Endothelial cell of umbilical vein (primary cell): Measurements from ENCODE around the gene NRCAM. TPM values are rescaled to one million over a fixed set of nuclear protein-coding genes. Genes with fewer than 3 reads are reported as not detected.
A peak's percentile ranks its signal among the peaks of the same experiment; 100 is the strongest.

ENCODE experiments used
- BruUV-seq: library from RNA; stranded (reverse); fragments of 400-500 nt; replicated peaks from 2 replicates; lab custom pipeline; 2021; lab: Mats Ljungman, UMichigan
- CTCF ChIA-PET: fragments of 300-600, 350-600 bp; sonication (Branson Sonifier 250); formaldehyde crosslinking; loops from one replicate; lab custom pipeline; 2021; ENCODE audit warnings: antibody characterized with exemption, inconsistent platforms; lab: Charles Lee
- POLR2A ChIA-PET: fragments of 300-600, 350-600 bp; sonication (Branson Sonifier 250); formaldehyde crosslinking; loops from one replicate; lab custom pipeline; 2021; ENCODE audit warnings: antibody characterized with exemption, inconsistent platforms; lab: Charles Lee
- DNase-seq: peaks from one replicate; pipeline ENCODE4 v3.0.0-alpha.2; 2011; ENCODE audit warnings: low read depth, low spot score
- FAIRE-seq: peaks from 2 replicates; lab custom pipeline; 2011; peaks lifted over from hg19 to GRCh38; lab: Jason Lieb, UNC
- H2AFZ ChIP-seq: 2 replicates; pipeline ENCODE4 v1.6.0; 2012; ENCODE audit warnings: low read depth, low read length, control low read depth, inconsistent platforms
- H3K27ac ChIP-seq: 2 replicates; pipeline ENCODE4 v1.5.1; 2011; ENCODE audit warnings: low read depth, mild to moderate bottlenecking, control low read depth, low read length, moderate library complexity; ENCODE audit not compliant: insufficient read depth
- H3K27me3 ChIP-seq, 2 experiments: 2 replicates each; pipeline versions ENCODE4 v1.6.0 to v1.6.1; 2011; ENCODE audit warnings: low read length in 2 of 2, mixed read lengths in 1 of 2; ENCODE audit not compliant: control insufficient read depth in 2 of 2, insufficient read depth in 2 of 2
- H3K36me3 ChIP-seq, 2 experiments: 2 replicates in 1 of 2; 3 replicates in 1 of 2; pipeline ENCODE4 v1.5.1; 2011; ENCODE audit warnings: low read length in 2 of 2, mild to moderate bottlenecking in 1 of 2, moderate library complexity in 1 of 2; ENCODE audit not compliant: control insufficient read depth in 2 of 2, insufficient read depth in 2 of 2; ENCODE audit errors: extremely low read depth in 1 of 2
- H3K4me1 ChIP-seq: 3 replicates; pipeline ENCODE4 v1.5.1; 2011; ENCODE audit warnings: mild to moderate bottlenecking, low read length; ENCODE audit not compliant: control insufficient read depth, insufficient read depth; ENCODE audit errors: extremely low read depth
- H3K4me2 ChIP-seq: 2 replicates; pipeline ENCODE4 v1.6.1; 2011; ENCODE audit warnings: low read length, control low read depth, mixed read lengths; ENCODE audit not compliant: insufficient read depth
- H3K4me3 ChIP-seq, 3 experiments: fragments of 200-600 bp in 1 of 3; sonication (generic), shearing (Covaris generic) in 1 of 3; replicated peaks in 1 of 3; 2 replicates each; pipeline ENCODE4 v1.5.1; 2011 to 2016; ENCODE audit warnings: control low read depth in 3 of 3, low read length in 3 of 3, mild to moderate bottlenecking in 2 of 3, inconsistent platforms in 1 of 3, low read depth in 1 of 3, moderate library complexity in 1 of 3; ENCODE audit not compliant: insufficient read depth in 1 of 3
- H3K79me2 ChIP-seq: 2 replicates; pipeline ENCODE4 v1.6.0; 2012; ENCODE audit warnings: low read length, inconsistent platforms; ENCODE audit not compliant: control insufficient read depth, insufficient read depth
- H3K9ac ChIP-seq: replicated peaks from 2 replicates; pipeline ENCODE3; 2011; ENCODE audit warnings: low read length, control low read depth; ENCODE audit not compliant: insufficient read depth; ENCODE audit errors: extremely low read depth
- H3K9me1 ChIP-seq: replicated peaks from 3 replicates; pipeline ENCODE4 v1.6.0; 2011; ENCODE audit warnings: mild to moderate bottlenecking, low read length; ENCODE audit not compliant: control insufficient read depth, insufficient read depth; ENCODE audit errors: extremely low read depth
- H3K9me3 ChIP-seq: replicated peaks from 2 replicates; pipeline ENCODE4 v1.5.1; 2012; ENCODE audit warnings: low read length, inconsistent platforms; ENCODE audit not compliant: control insufficient read depth, insufficient read depth
- H4K20me1 ChIP-seq: replicated peaks from 2 replicates; pipeline ENCODE3; 2011; ENCODE audit warnings: mild to moderate bottlenecking, low read length; ENCODE audit not compliant: control insufficient read depth, insufficient read depth; ENCODE audit errors: extremely low read depth
- CTCF ChIP-seq, 2 donors: IDR thresholded peaks; 1 replicate in 1 of 2; 2 replicates in 1 of 2; pipeline ENCODE4 v1.5.1; 2011; ENCODE audit warnings: low read length in 2 of 2, mild to moderate bottlenecking in 2 of 2, moderate library complexity in 2 of 2, control low read depth in 1 of 2, inconsistent platforms in 1 of 2, low read depth in 1 of 2; ENCODE audit not compliant: insufficient read depth in 1 of 2; ENCODE audit errors: extremely low read depth in 1 of 2
- EZH2 ChIP-seq: IDR thresholded peaks from 2 replicates; pipeline ENCODE4 v1.6.1; 2012; ENCODE audit warnings: borderline replicate concordance, low read depth, mild to moderate bottlenecking, moderate library complexity, low read length, inconsistent platforms; ENCODE audit not compliant: severe bottlenecking
- FOS ChIP-seq: IDR thresholded peaks from 2 replicates; pipeline ENCODE4 v1.6.1; 2011; ENCODE audit warnings: mild to moderate bottlenecking, low read length, moderate library complexity, borderline replicate concordance; ENCODE audit not compliant: insufficient read depth
- GATA2 ChIP-seq: IDR thresholded peaks from 2 replicates; pipeline ENCODE4 v1.7.0; 2011; ENCODE audit warnings: low read depth, mild to moderate bottlenecking, moderate library complexity, mixed read lengths, low read length; ENCODE audit not compliant: insufficient read length, insufficient read depth
- JUN ChIP-seq: IDR thresholded peaks from 2 replicates; pipeline ENCODE4 v1.6.1; 2011; ENCODE audit warnings: borderline replicate concordance, low read depth; ENCODE audit not compliant: insufficient read length, insufficient read depth
- MAX ChIP-seq: IDR thresholded peaks from 2 replicates; pipeline ENCODE4 v1.6.1; 2011; ENCODE audit not compliant: insufficient read depth, insufficient read length
- MYC ChIP-seq: IDR thresholded peaks from one replicate; pipeline ENCODE4 v1.6.1; 2011; ENCODE audit warnings: mild to moderate bottlenecking, low read depth, low read length
- POLR2A ChIP-seq: IDR thresholded peaks from 2 replicates; pipeline ENCODE4 v1.6.1; 2012; ENCODE audit warnings: low read depth, mild to moderate bottlenecking, control low read depth, low read length
- POLR2AphosphoS5 ChIP-seq: IDR thresholded peaks from 2 replicates; pipeline ENCODE4 v1.6.1; 2012; ENCODE audit warnings: low read depth, mild to moderate bottlenecking, control low read depth, low read length, moderate library complexity; ENCODE audit not compliant: insufficient read depth
- dilution Hi-C: fragments of 300-500 bp; cut with MboI; formaldehyde crosslinking; loops from one replicate; pipeline ENCODE4 v1.15.0; 2019; ENCODE audit warnings: low sequenced_read_pairs; ENCODE audit not compliant: extremely low pct_ligation_motif_present
- intact Hi-C: fragments of 100-400 bp; cut with micrococcal nuclease; formaldehyde crosslinking; loops from one replicate; pipeline ENCODE4 v1.10.0; 2022
- polyA plus RNA-seq, 4 experiments: library from polyadenylated mRNA; depleted of rRNA in 3 of 4; stranded (reverse) in 3 of 4; unstranded in 1 of 4; fragments of >200 nt; gene quantifications; 2 replicates each; pipeline versions ENCODE4 v1.2.1 to v1.2.3, GENCODE V29; 2011 to 2012; ENCODE audit warnings: missing spikeins in 1 of 4
- total RNA-seq: library from RNA; stranded (reverse); gene quantifications from 2 replicates; pipeline ENCODE4 v1.2.3, GENCODE V29; 2021

The NRCAM gene
- total and polyA plus RNA-seq, 2 donors (not counting 3 experiments of a cell fraction or from before 2014, with no cell fraction given), result 26.0 to 47.6 TPM

- Histone ChIP-seq H3K27ac (no peak overlapping the region), H4K20me1 (no peaks in the 10 kb centered on the region), H3K9me3 (no peaks in the 10 kb centered on the region), H3K4me3 (no peak overlapping the region), H3K4me1 (peaks cover 2% of the 10 kb centered on the region), H3K4me2 (no peak overlapping the region), H3K27me3 (no peaks in the 10 kb centered on the region), H3K36me3 (no peaks in the 10 kb centered on the region), H2AFZ (peak overlapping the region; percentile 10), H3K79me2 (no peaks in the 10 kb centered on the region), H3K9ac (no peak overlapping the region), H3K9me1 (no peaks in the 10 kb centered on the region)
- CTCF ChIA-PET, result interaction anchor here (0.6 to 2.3 kb wide), 2 partner anchors 11 to 13 kb away, joined by 3 to 7 read pairs; no protein-coding TSS in a partner anchor
- POLR2A ChIA-PET, result no interaction called here
- TF ChIP-seq POLR2A (no peak), EZH2 (no peak), FOS (no peak), MAX (no peak), JUN (no peak), MYC (no peak)
- intact Hi-C loops, result no loop called here
- FAIRE-seq (peak; percentile 21), DNase-seq (no peak)
- dilution Hi-C loops, result no loop called here
- BruUV-seq, result no TSS peak
These were observed 323.5 kb downstream of the NRCAM start for GRCh38 chr7:108132551-108133265.

GRCh38 chr7:108130261-108130660, 326.0 kb downstream of the NRCAM start, which contains the start of gene LAMB4:
Gene LAMB4, minus strand, starts transcription at chr7:108130361. Its CDS starts 7,197 bp downstream, at chr7:108123164.
- intact Hi-C loops (no loop called here), dilution Hi-C loops (no loop called here)
- CTCF ChIA-PET, result interaction anchor here (0.6 to 3.1 kb wide), 3 partner anchors 8 to 16 kb away, joined by 3 to 9 read pairs (median 7); no protein-coding TSS in a partner anchor
- Histone ChIP-seq H3K4me1 (peaks cover 2% of the 10 kb centered on the region), H3K9me1 (no peaks in the 10 kb centered on the region), H3K4me3 (no peak within 1 kb of the TSS), H3K36me3 (no peaks in the 10 kb centered on the region), H4K20me1 (no peaks in the 10 kb centered on the region), H3K27me3 (no peaks in the 10 kb centered on the region), H3K9me3 (no peaks in the 10 kb centered on the region), H3K9ac (no peak within 1 kb of the TSS), H2AFZ (no peak within 1 kb of the TSS), H3K4me2 (no peak within 1 kb of the TSS), H3K27ac (no peak within 1 kb of the TSS), H3K79me2 (no peaks in the 10 kb centered on the region)
- POLR2A ChIA-PET, result no interaction called here
- no TSS peak for BruUV-seq
- DNase-seq (no peak), FAIRE-seq (peak; percentile 21)
- no peak for TF ChIP-seq EZH2
- no peak for TF ChIP-seq POLR2AphosphoS5
- no peak for TF ChIP-seq GATA2
- TF ChIP-seq FOS, result no peak
- TF ChIP-seq CTCF (IDR thresholded peaks at IDR 0.05; ENCODE audit: extremely low read depth in 1 of 2, insufficient read depth in 1 of 2, low read depth in 1 of 2, low read length in 2 of 2), result no peak
- no peak for TF ChIP-seq POLR2A
- no peak for TF ChIP-seq JUN
- no peak for TF ChIP-seq MYC
- TF ChIP-seq MAX, result no peak
